Spleen (tissue), 11 donors: Measurements from ENCODE around the gene SLC5A4. TPM values are rescaled to one million over a fixed set of nuclear protein-coding genes. Genes with fewer than 3 reads are reported as not detected.
"Not testable (repeated sequence)": the region's sequence is repeated elsewhere in the genome, so short reads cannot be mapped to it uniquely, and the experiment has no call there.

Experiments used
- DNase-seq: peaks from one replicate; pipeline ENCODE4 v3.0.0-alpha.2; 2020
- H3K27ac ChIP-seq, 8 donors: fragments of 200-600 bp; sonication (generic) in 7 of 8; 1 replicate in 4 of 8; 2 replicates in 4 of 8; pipeline versions ENCODE4 v1.5.0 to v1.8.0; 2016 to 2021; ENCODE audit warnings: inconsistent platforms in 4 of 8, mild to moderate bottlenecking in 4 of 8, moderate library complexity in 1 of 8
- H3K27me3 ChIP-seq, 7 donors: fragments of 200-600 bp; sonication (generic) in 6 of 7; replicated peaks in 1 of 7; 1 replicate in 4 of 7; 2 replicates in 3 of 7; pipeline versions ENCODE4 v1.5.0 to v1.8.0; 2016 to 2021; ENCODE audit warnings: inconsistent platforms in 3 of 7, mild to moderate bottlenecking in 1 of 7
- H3K36me3 ChIP-seq, 6 donors: fragments of 200-600 bp; sonication (generic) in 5 of 6; 1 replicate in 4 of 6; 2 replicates in 2 of 6; pipeline versions ENCODE4 v1.5.0 to v1.8.0; 2016 to 2021; ENCODE audit warnings: inconsistent platforms in 2 of 6
- H3K4me1 ChIP-seq, 6 donors: fragments of 200-600 bp; sonication (generic) in 5 of 6; 1 replicate in 3 of 6; 2 replicates in 3 of 6; pipeline versions ENCODE4 v1.5.0 to v1.8.0; 2016 to 2021; ENCODE audit warnings: inconsistent platforms in 3 of 6
- H3K4me3 ChIP-seq, 8 donors: fragments of 200-600 bp; sonication (generic) in 7 of 8; 1 replicate in 4 of 8; 2 replicates in 4 of 8; pipeline versions ENCODE4 v1.5.0 to v1.8.0; 2016 to 2021; ENCODE audit warnings: inconsistent platforms in 4 of 8, mild to moderate bottlenecking in 4 of 8, moderate library complexity in 2 of 8
- H3K9me3 ChIP-seq, 8 donors: fragments of 200-600 bp; sonication (generic) in 7 of 8; 1 replicate in 4 of 8; 2 replicates in 4 of 8; pipeline versions ENCODE4 v1.5.0 to v1.8.0; 2016 to 2021; ENCODE audit warnings: inconsistent platforms in 4 of 8
- POLR2A ChIP-seq, 3 donors: fragments of 450-650 bp; IDR thresholded peaks; one replicate each; pipeline ENCODE4 v1.5.1; 2017; ENCODE audit warnings: antibody characterized with exemption in 3 of 3, mild to moderate bottlenecking in 1 of 3
- POLR2AphosphoS5 ChIP-seq, 3 donors: sonication (generic); formaldehyde crosslinking; IDR thresholded peaks; one replicate each; pipeline ENCODE4 v1.5.1; 2017; ENCODE audit warnings: antibody characterized with exemption in 3 of 3
- WGBS, 5 donors: extraction: QIAGEN DNeasy Blood & Tissue Kit in 3 of 5; methylation state at CpG; one replicate each; pipeline versions ENCODE4 v1.1.5 to v1.1.7; 2013 to 2018; 5-methylcytosine and 5-hydroxymethylcytosine counted together
- intact Hi-C: fragments of 100-400 bp; cut with DNase I; formaldehyde crosslinking; loops from one replicate; pipeline ENCODE4 v1.15.0; 2023; ENCODE audit warnings: low total_unique reads
- polyA plus RNA-seq, 3 donors: library from polyadenylated mRNA; stranded (reverse); fragments of 200-250 nt; gene quantifications; one replicate each; pipeline ENCODE4 v1.2.1, GENCODE V29; 2013
- total RNA-seq, 7 donors: library from RNA; depleted of rRNA in 3 of 7; stranded (reverse); fragments of >200 nt in 3 of 7; fragmentation: NEBNext Ultra II Directional in 4 of 7; extraction: Animal tissue kit (Norgen Biotek cat#: 25700) in 4 of 7; gene quantifications; one replicate each; pipeline versions ENCODE4 v1.1.0 to v1.2.1, GENCODE V29; 2016 to 2021
- TF ChIP-seq, protein P1 (sequence below), 11 experiments: fragments of 200-600 bp in 7 of 11; fragments of 450-650 bp in 4 of 11; sonication (generic) in 4 of 11; IDR thresholded peaks in 8 of 11; conservative IDR thresholded peaks in 3 of 11; 1 replicate in 7 of 11; 2 replicates in 4 of 11; pipeline versions ENCODE4 v1.4.0 to v1.8.0; 2016 to 2021; ENCODE audit warnings: antibody characterized with exemption in 11 of 11, inconsistent platforms in 4 of 11, mild to moderate bottlenecking in 1 of 11
- donor health status: healthy with polysubstance abuse.
- donor health status: DM: no; HTN: no; CAD: no; lungs with moderate emphysema.
- donor health status: DM: no; HTN: no; CAD: no.
- donor health status: Bipolar disorder and iron deficiency.
- donor health status: healthy.
- donor health status: DM: no; HTN: no; CAD: no.
- donor health status: DM: yes; HTN: yes; CAD: no.

The SLC5A4 gene
- total and polyA plus RNA-seq, 10 donors: 0.03 to 3.6 (median 0.51) TPM

- peak; percentile 80 for DNase-seq
- H3K27ac ChIP-seq: peak overlapping the region in 2 of 8 donors; percentile 25 to 30
- intact Hi-C loops: loop anchor here (10.0 kb wide), 1 partner anchor 291 kb away; no protein-coding TSS in a partner anchor
- H3K36me3 ChIP-seq: no peaks in the 10 kb centered on the region
- TF ChIP-seq POLR2AphosphoS5 (IDR thresholded peaks at IDR 0.05) (no peak), POLR2A (IDR thresholded peaks at IDR 0.05) (no peak)
- TF ChIP-seq, protein P1, sequence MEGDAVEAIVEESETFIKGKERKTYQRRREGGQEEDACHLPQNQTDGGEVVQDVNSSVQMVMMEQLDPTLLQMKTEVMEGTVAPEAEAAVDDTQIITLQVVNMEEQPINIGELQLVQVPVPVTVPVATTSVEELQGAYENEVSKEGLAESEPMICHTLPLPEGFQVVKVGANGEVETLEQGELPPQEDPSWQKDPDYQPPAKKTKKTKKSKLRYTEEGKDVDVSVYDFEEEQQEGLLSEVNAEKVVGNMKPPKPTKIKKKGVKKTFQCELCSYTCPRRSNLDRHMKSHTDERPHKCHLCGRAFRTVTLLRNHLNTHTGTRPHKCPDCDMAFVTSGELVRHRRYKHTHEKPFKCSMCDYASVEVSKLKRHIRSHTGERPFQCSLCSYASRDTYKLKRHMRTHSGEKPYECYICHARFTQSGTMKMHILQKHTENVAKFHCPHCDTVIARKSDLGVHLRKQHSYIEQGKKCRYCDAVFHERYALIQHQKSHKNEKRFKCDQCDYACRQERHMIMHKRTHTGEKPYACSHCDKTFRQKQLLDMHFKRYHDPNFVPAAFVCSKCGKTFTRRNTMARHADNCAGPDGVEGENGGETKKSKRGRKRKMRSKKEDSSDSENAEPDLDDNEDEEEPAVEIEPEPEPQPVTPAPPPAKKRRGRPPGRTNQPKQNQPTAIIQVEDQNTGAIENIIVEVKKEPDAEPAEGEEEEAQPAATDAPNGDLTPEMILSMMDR (IDR thresholded peaks at IDR 0.05 in 8 of 11, conservative IDR thresholded peaks at IDR 0.05 in 3 of 11): peak; percentile 55 to 92 (median 77)
- peak overlapping the region in 1 of 8 donors; percentile 11 for H3K4me3 ChIP-seq
- H3K27me3 ChIP-seq: peaks cover 0 to 5% (median 0%) of the 10 kb centered on the region in 7 donors
- 28 to 31% (median 31%) methylated on average over 10 of the region's 10 CpGs for WGBS, 5 donors
- H3K9me3 ChIP-seq: no peaks in the 10 kb centered on the region
- peaks cover 0 to 11% (median 9%) of the 10 kb centered on the region in 6 donors for H3K4me1 ChIP-seq
Observed at GRCh38 chr22:32265882-32266767, 11.0 kb upstream of the SLC5A4 start.

DNA sequence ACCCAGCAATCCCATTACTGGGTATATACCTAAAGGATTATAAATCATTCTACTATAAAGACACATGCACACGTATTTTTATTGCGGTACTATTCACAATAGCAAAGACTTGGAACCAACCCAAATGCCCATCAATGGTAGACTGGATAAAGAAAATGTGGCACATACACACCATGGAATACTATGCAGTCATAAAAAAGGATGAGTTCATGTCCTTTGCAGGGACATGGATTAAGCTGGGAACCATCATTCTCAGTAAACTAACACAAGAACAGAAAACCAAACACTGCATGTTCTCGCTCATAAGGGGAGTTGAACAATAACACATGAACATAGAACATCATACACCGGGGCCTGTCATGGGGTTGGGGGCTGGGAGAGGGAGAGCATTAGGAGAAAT, 8.5 kb upstream of the SLC5A4 start:
- not testable (repeated sequence) for H3K36me3 ChIP-seq, H3K4me3 ChIP-seq

DNA sequence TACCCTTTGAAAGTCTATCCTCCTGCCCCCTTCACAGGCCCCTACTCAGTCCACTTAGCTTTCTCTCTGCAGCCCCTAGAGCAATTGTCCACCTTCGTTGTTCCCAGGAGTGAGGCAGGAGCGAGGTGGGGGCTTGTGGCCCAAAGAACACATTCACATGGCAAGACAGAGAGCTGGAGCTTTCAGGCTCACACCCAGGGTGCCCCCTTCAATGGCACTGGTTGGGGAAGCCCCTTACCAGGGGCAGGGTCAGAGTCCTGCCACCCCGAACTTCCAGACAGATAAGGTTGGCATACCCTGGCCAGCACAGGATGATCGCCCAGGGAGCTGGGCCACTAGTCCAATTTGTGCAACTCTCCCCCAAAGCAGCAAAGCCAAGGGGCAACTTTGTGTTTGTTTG, 6.2 kb upstream of the SLC5A4 start:
- Histone ChIP-seq H3K27me3 (peaks cover 0 to 18% (median 0%) of the 10 kb centered on the region in 7 donors), H3K9me3 (no peaks in the 10 kb centered on the region), H3K36me3 (no peaks in the 10 kb centered on the region), H3K4me3 (no peak overlapping the region), H3K27ac (no peak overlapping the region), H3K4me1 (peaks cover 0 to 8% (median 6%) of the 10 kb centered on the region in 6 donors)
- TF ChIP-seq, protein P1 (IDR thresholded peaks at IDR 0.05 in 8 of 11, conservative IDR thresholded peaks at IDR 0.05 in 3 of 11): no peak
- no peak for TF ChIP-seq POLR2A (IDR thresholded peaks at IDR 0.05)
- TF ChIP-seq POLR2AphosphoS5 (IDR thresholded peaks at IDR 0.05): no peak
- 80 to 88% (median 82%) methylated on average over 4 of the region's 4 CpGs for WGBS, 5 donors
- intact Hi-C loops: loop anchor here (10.0 kb wide), 1 partner anchor 287 kb away; no protein-coding TSS in a partner anchor
- no peak for DNase-seq

More for the DNA sequence above, 8.5 kb upstream of the SLC5A4 start:
- not testable (repeated sequence) for H3K9me3 ChIP-seq, H3K27me3 ChIP-seq, DNase-seq, H3K27ac ChIP-seq
- WGBS, 5 donors: 93 to 96% (median 94%) methylated on average over 4 of the region's 4 CpGs
- intact Hi-C loops: loop anchor here (10.0 kb wide), 1 partner anchor 289 kb away; no protein-coding TSS in a partner anchor
- peaks cover 0 to 11% (median 9%) of the 10 kb centered on the region in 6 donors for H3K4me1 ChIP-seq

DNA sequence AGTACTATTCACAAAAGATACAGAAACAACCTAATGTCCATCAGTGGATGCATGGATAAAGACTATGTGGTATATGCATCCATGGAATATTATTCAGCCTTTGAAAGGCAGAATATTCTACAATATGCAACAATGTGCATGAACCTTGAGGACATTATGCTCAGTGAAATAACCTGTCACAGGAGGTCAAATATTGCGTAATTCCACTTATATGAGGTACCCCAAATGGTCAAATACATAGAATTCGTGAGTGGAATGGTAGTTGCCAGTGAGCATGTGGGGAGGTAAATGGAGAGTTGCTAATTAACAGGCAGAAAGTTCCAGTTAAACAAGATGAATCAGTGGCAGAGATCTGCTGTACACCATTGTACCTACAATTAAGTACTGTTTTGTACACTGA, 3.6 kb upstream of the SLC5A4 start:
- H3K9me3 ChIP-seq: no peaks in the 10 kb centered on the region
- H3K4me1 ChIP-seq: no peaks in the 10 kb centered on the region
- H3K36me3 ChIP-seq: no peaks in the 10 kb centered on the region
- 67 to 81% (median 74%) methylated on average over 2 of the region's 2 CpGs for WGBS, 5 donors
- intact Hi-C loops: no loop called here
- H3K27me3 ChIP-seq: peaks cover 0 to 26% (median 0%) of the 10 kb centered on the region in 7 donors
- H3K4me3 ChIP-seq: no peak overlapping the region
- H3K27ac ChIP-seq: no peak overlapping the region
- TF ChIP-seq, protein P1 (IDR thresholded peaks at IDR 0.05 in 8 of 11, conservative IDR thresholded peaks at IDR 0.05 in 3 of 11): no peak
- TF ChIP-seq POLR2AphosphoS5 (IDR thresholded peaks at IDR 0.05): no peak
- no peak for TF ChIP-seq POLR2A (IDR thresholded peaks at IDR 0.05)
- no peak for DNase-seq
